NCI-H446 (cell line): Measurements from ENCODE around the gene PILRB.
A peak's percentile ranks its signal among the peaks of the same experiment; 100 is the strongest.
"Not testable (repeated sequence)": the region's sequence is repeated elsewhere in the genome, so short reads cannot be mapped to it uniquely, and the experiment has no call there.

Source experiments
- DNase-seq, 2 experiments: peaks; one replicate each; lab custom pipeline; 2025; lab: John Stamatoyannopoulos, UW

The PILRB gene

DNA sequence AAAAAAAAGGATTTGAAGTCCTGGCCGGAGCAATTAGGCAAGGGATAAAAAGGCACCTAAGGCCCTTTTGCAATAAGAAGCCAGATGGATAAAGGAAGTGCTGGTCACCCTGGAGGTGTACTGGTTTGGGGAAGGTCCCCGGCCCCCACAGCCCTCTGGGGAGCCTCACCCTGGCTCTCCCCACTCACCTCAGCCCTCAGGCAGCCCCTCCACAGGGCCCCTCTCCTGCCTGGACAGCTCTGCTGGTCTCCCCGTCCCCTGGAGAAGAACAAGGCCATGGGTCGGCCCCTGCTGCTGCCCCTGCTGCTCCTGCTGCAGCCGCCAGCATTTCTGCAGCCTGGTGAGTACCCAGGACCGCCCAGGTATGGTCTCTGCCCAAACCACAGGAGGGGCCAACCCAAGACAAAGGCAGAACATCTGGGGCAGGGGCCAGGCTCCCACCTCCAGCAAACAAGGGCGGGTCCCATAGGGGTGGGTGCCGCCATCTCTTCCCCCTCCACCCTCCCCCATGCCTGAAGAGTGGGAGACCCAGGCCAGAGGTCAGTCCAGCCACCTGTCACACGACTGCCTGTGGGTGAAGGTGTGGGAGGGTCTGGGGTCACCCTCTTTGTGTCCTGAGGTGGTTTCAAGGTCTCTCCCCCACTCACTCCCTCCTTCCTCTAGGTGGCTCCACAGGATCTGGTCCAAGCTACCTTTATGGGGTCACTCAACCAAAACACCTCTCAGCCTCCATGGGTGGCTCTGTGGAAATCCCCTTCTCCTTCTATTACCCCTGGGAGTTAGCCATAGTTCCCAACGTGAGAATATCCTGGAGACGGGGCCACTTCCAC lies at the start of gene PILRB:
Gene PILRB, plus strand, starts transcription at position 91 of the 830 bp plus-strand sequence. Its CDS starts 186 bp downstream, at position 277.
- DNase-seq = no peak

DNA sequence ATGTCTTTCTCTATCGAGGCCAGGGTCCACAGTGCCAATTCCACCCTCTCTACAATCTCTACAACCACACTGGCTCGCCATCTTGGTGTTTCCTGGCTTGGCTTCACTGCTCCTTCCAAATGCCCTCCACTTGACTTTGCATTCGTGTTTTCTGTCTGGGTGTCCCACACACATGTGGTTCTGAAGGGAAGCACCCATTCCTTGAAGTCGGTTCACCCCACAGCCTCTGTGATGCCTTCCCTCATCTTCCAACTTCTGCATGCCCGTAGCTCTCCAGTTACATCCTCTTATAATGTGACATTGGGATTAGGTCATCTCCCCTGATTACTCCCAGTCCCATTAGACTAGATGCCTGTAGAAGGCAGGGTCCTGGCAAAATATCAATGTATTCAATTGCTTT lies 39.6 kb upstream of the PILRB start:
- DNase-seq = not testable (repeated sequence)

DNA sequence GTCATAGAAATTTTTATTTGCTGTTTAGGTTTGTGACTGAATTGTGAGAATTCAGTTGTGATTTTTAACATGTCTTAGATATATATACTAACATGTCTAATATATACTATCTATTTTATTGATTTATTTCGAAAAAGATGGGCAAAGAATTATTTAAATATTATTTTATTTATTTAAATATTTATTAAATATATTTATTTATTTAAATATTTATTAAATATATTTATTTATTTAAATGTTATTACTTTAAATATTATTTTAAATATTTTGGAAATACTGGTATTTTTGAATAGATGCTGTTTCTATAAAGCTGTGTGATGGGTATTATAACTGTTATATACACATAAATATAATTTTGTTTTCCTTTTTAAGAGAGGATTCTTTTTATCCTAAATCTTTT lies 36.3 kb upstream of the PILRB start:
- DNase-seq = not testable (repeated sequence)

DNA sequence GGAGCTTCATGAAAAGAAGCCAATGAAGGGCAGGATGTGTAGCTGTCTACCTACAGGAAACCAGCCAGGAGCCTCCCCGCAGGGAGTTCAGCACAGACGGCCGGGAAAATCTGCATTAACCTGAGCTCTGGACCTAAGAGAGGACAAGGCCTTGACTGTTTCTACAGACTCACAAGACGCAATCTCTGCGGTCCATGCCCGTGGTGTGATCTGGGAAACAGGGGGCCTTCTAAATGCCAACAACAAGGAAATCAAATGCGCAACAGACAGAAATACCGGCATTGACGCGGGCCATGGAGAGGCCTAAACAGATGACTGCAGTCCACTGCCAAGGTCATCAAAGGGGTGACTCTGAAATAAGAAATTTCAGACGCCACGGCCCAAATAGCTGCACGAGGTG lies 33.7 kb upstream of the PILRB start:
- DNase-seq = not testable (repeated sequence)

DNA sequence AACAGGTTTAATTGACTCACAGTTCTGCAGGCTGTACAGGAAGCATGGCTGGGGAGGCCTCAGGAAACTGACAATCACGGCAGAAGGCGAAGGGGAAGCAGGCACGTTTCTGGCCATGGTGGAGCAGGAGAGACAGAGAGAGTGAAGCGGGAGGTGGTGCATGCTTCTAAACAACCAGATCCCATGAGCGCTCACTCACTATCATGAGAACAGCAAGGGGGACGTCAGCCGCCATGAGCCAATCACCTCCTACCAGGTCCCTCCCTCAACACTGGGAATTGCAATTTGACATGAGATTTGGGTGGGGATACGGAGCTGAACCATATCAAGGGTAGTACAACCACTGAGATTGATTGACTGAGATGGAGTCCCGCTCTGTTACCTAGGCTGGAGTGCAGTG lies 32.2 kb upstream of the PILRB start:
- not testable (repeated sequence) for DNase-seq

DNA sequence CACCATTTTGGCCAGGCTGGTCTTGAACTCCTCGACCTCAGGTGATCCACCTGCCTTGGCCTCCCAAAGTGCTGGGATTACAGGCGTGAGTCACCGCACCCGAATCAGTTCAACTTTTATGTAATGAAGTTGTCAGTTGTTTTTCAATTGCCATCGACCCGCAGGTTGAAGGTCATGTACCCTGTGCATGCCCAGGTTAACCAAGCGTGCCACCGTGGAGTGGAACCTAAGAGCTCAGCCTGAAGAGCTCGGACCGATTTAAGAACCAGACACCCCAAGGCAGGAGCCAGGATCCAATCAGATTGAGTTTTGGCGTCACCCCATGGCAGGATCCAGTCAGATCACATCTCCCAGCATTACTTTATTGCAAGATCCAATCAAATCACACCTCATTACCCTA lies 31.0 kb upstream of the PILRB start:
- not testable (repeated sequence) for DNase-seq

DNA sequence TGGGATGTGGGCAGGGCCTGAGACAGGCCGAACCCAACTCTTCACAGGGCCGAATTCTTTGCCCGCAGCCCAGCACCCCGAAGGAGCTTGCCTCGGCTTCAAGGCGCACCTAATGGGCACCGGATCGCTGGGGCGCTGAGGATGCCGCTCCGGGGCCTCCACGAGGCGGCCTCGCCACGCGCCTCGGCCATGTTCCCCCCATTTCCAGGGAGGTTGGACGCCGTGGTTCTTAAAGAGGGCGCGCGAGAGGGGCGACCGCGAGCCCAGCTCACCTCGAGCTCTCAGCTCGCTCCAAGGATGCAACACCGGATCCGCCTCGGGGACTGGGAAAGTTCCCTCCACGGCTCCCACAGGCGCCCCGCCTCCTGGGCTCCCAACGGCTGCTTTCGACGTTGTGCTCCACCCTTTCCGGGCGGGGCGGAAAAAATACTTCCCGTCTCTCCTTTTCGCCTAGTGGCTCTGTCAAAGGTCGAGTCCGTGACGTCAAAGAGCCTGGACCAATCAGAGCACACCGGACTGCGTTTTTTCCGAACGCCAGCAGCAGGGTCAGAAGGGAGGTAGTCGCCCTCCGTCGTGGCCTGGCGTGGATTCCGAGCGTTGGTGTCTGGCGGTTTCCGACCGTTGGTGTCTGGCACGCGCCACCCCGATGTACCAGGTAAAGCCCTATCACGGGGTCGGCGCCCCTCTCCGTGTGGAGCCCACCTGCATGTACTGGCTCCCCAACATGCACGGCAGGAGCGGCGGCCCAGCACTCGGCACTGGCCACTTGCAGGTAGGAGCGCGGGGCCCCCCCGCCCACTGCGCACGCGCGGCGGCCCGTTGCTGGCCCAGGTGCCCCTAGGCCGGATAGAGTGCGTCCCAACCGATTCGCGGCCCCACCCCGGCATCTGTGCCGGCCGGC lies 22.1 kb upstream of the PILRB start:
- DNase-seq = peak; percentile 64 to 88

DNA sequence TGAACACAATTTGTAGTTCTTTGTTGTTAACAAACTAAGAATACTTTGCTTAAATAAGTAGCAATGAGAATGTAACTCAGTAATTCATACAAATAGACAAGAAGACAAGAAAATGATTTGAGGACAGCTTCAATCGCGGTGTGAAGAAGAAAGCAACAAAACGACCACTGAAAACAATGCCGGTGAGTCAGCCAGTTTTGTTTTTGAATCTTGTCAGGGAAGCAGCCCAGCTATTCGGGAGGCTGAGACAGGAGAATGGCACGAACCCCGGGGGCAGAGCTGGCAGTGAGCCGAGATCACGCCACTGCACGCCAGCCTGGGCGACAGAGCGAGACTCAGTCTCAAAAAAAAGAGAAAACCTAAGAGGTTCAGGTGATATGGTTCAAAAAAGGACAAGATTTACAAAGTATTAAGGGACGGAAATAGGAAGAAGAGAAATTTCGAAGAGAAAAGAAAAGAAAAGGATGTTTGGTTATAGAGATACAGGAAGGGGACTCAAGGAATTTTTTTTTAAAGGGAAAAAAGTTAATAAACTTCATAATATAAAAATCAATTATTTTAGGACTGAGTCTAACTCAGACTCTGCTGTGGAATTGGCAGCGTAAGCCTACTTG lies 19.7 kb upstream of the PILRB start:
- DNase-seq = not testable (repeated sequence)

DNA sequence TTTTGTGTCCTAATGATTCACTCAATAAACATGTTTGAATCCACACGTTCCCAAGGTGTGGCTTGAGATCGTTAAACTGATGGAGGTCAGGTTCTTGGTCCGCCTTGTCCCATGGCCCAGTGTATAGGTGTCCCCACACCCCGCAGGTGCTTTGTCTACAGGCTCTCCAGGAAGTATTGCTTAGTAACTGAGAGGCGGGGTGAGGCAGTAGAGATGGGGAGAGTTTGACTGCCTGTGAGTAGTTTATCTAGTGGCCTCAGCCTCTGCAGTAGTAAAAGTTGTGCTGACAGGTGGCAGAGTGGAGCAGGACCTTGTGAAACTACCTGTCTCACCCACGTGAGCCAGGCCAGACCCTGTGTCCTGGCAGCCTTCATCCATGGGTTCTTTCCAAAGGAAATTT lies 16.6 kb upstream of the PILRB start:
- DNase-seq = not testable (repeated sequence)

DNA sequence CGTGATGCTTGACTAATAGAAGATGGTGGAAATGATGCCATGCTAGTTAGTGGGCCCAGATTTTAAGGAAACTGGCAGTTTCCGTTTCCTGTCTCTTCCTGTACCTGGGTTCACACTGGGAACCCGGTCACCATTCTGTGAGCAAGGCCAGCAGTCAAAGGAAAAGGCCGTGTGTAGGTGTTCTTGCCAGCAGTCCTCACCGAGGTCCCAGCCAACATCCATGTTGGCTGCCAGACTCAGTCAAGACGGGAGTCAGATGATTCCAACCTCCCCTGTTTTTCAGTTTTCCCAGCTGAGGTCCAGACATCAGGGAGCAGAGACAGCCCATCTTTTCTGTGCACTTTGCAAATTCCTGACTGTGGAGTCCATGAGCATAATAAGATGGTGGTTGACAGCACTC lies 15.2 kb upstream of the PILRB start:
- no peak for DNase-seq

DNA sequence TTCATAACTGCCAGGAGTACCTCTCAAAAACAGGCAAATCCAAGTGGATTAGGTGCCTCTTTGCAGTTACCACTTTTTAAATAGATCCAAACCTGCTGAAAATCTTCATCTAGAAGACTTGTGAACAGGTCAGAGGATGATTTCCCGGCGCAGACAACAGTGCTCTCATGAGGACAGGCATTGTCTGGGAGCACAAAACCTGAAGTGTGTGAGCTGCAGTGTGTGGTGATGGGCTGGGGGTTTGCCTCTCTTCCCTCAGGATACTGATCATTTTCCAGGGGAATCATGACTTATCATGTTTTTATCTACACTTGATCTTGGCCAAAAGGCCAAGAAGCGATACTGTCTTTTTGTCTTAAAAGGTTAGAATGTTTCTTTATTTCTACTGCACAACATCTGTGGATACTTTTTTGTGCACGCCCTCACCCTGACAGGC lies 13.8 kb upstream of the PILRB start:
- not testable (repeated sequence) for DNase-seq

DNA sequence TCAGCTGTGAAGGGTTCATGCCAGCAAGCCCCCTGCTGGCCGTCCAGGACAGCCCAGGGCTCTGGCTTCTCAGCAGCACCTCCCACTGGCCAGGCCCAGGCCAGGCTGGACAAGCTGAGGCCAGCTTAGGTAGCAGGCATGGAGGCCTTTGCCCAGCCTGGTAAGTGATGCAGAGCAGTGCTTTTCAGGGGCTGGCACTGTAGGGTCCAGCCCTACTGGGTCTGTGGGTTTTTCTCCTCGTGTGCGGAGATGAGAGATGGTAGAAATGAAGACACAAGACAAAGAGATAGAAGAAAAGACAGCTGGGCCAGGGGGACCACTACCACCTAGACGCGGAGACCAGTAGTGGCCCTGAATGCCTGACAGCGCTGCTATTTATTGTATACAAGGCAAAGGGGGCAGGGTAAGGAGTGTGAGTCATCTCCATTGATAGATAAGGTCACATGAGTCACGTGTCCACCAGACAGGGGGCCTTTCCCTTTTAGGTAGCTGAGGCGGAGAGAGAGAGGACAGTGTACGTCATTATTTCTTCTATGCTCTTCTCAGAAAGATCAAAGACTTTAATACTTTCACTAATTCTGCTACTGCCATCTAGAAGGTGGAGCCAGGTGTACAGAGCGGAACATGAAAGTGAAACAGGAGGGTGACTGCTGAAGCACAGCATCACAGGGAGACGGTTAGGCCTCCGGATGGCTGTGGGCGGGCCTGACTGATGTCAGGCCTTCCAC lies 13.2 kb upstream of the PILRB start:
- DNase-seq = not testable (repeated sequence)

DNA sequence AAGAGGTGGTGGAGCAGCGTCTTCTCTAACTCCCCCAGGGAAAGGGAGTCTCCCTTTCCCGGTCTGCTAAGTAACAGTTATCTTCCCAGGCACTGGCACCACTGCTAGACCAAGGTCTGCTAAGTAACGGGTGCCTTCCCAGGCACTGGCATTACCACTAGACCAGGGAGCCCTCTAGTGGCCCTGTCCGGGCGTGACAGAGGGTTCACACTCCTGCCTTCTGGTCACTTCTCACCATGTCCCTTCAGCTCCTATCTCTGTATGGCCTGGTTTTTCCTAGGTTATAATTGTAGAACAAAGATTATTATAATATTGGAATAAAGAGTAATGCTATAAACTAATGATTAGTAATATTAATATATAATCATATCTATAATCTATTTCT lies 12.6 kb upstream of the PILRB start:
- DNase-seq = peak; percentile 5 to 31

DNA sequence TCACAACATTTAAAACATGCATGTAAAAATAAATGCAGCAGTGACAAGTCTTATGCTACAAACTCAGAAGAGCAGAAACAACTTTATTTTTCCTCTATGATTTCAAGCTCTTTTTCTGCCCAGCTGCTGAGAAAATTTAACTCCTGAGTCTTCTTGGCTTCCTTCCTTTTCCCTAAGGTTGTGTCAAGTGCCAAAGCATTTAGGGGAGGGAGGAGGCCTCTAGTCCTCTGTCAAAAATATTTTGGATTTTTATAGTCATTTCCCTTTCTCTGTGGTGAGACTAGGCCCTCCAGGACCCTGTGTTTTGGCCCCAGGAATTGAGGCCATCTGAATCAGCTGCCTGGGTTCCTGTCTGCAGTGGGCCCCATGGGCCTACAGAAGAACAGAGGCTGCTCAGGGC lies 11.0 kb upstream of the PILRB start:
- DNase-seq = no peak

DNA sequence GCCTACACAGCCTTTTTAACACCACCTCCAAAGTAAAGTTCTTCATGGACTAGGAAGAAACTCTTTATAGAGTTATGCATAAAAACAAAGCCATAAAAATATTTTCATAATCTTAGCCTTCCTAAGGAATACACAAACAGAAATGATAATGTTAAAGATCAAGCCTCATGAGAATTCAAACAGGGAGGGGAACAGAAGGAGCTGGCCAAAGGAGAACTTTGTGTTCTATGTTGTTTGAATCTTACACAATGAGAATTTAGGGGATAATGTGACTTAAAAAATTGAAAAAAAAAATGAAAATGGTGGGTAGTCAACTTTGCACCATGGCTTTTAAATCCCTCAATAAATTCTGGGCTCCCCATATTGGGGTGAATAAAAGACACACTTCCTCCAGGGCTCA lies 9.1 kb upstream of the PILRB start:
- DNase-seq = no peak

DNA sequence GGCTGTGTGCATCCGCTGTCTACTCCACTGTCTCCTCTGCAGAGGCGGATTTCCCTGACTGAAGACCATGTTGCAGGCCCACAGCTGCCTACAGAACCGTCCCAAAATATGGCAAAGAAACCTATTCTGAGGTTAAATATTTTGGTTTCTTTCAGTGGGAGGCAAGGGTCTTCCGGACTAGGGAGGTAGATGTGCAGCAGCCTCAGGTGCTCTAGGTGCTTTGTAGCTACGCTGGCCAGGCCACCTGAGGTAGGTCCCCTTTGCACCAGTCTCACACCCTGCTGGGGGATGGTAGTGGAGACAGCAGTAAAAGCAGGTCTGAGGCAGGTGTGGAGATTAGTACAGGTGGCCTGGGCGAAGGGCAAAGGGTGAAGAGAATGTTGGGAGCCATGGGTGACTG lies 8.2 kb upstream of the PILRB start:
- DNase-seq = no peak

DNA sequence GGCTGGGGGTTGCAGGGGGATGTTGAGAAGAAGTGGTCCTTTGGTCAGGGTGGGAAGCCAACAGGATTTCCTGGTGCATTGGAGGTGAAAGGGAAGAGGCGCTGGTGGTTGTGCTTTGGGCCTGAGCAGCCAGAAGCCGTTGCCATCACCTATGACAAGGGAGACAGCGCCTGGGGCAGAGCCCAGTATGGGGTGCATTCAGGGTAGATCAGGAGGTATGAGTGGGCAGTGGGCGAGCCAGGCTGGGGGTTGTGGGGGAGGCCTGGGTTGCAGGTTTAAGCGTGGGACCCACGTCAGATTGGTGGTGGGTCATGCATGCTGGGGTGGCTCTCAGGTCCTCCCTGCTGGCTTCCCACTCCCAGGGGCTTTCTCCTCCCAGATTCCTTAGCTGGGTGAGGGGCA lies 6.3 kb upstream of the PILRB start:
- DNase-seq = no peak

DNA sequence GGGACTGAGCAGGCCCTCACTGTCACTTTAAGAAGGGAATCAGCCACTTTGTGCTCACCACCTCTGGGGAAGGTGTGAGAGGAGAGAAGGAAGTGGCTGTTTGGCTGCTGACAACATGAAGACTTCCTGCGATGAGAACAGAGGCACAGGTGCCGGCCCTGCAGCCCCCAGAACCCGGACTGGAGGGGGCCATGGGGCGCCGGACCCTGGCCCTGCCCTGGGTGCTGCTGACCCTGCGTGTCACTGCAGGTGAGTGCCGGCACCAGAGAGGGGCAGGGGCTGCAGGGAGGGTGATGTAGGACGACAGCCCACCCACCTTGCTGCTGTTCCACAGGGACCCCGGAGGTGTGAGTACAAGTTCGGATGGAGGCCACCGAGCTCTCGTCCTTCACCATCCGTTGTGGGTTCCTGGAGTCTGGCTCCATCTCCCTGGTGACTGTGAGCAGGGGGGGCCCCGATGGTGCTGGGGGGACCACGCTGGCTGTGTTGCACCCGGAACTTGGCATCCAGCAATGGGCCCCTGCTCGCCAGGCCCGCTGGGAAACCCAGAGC lies 5.6 kb upstream of the PILRB start:
- not testable (repeated sequence) for DNase-seq

DNA sequence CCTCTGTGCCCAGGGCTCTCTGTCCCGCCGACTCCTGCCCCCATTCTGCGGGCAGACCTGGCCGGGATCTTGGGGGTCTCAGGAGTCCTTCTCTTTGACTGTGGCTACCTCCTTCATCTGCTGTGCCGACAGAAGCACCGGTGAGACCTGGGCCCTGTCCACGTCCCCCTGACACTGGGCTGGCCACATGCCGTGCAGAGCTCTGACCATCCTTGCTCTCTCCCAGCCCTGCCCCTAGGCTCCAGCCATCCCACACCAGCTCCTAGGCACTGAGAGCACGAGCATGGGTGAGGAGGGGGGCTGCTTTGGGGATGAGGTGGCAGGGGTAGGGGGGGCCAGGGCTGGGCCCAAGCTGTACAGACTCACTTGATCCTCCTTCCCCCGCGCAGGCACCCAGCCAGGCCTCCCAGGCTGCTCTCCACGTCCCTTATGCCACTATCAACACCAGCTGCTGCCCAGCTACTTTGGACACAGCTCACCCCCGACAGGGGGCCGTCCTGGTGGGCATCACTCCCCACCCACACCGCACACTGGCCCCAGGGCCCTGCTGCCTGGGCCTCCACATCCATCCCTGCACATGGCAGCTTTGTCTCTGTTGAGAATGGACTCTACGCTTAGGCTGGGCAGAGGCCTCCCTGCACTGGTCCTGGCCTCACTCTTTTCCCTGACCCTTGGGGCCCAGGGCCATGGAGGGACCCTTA lies 4.8 kb upstream of the PILRB start:
- no peak for DNase-seq

DNA sequence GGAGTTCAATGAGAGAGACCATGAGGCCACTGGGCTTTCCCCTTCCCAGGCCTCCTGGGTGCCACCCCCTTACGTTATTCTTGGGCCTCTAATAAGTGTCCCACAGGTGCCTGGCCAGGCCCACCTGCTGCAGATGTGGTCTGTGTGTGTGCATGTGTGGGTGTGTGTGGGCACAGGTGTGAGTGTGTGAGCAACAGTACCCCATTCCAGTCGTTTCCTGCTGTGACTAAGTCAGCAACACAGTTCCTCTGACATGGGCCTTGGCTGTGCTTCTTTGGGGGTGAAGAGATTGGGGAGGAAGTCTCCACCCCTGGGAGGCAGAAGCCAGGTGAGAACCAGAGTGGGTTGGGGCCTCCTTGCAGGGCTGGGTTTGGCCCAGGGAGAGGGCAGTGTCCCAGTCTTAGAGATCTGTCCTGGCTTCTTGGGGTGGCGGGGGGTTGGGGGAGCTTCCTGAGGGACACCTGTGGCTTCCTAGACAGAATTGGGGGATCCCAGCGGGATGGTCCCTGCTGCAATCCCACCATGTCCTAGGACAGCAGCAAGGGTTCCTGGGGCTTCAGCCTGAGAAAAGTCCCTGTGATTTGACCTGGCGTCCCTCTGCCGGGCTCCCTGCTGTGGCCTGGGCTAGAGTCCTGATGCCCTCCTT lies 4.1 kb upstream of the PILRB start:
- DNase-seq = no peak
